Activated naive CD4-positive, alpha-beta T cell treated with anti-CD3 and anti-CD28 coated beads, Interleukin-2, amount 50 U/mL, for 24 hours (primary cell): ENCODE measurements around the gene HAPLN1.

Source experiments
- H3K27ac Mint-ChIP-seq: one replicate; pipeline ENCODE4 v1.8.0; 2021; ENCODE audit warnings: mild to moderate bottlenecking, mixed read lengths
- H3K27me3 Mint-ChIP-seq: one replicate; pipeline ENCODE4 v1.8.0; 2021; ENCODE audit warnings: mixed read lengths
- H3K36me3 Mint-ChIP-seq: one replicate; pipeline ENCODE4 v1.8.0; 2021; ENCODE audit warnings: mixed read lengths
- H3K4me1 Mint-ChIP-seq: one replicate; pipeline ENCODE4 v1.8.0; 2021; ENCODE audit warnings: mixed read lengths
- H3K4me3 Mint-ChIP-seq: one replicate; pipeline ENCODE4 v1.8.0; 2021; ENCODE audit warnings: mild to moderate bottlenecking, mixed read lengths
- H3K9me3 Mint-ChIP-seq: one replicate; pipeline ENCODE4 v1.8.0; 2021; ENCODE audit warnings: mixed read lengths

The HAPLN1 gene

GRCh38 chr5:83628360-83628759 is 92.3 kb downstream of the HAPLN1 start:
- H3K27me3 Mint-ChIP-seq, result peaks cover 5% of the 10 kb centered on the region
- H3K36me3 Mint-ChIP-seq, result no peaks in the 10 kb centered on the region
- H3K4me3 Mint-ChIP-seq, result no peak overlapping the region
- H3K4me1 Mint-ChIP-seq, result no peaks in the 10 kb centered on the region
- H3K27ac Mint-ChIP-seq, result no peak overlapping the region
- H3K9me3 Mint-ChIP-seq, result no peaks in the 10 kb centered on the region

DNA sequence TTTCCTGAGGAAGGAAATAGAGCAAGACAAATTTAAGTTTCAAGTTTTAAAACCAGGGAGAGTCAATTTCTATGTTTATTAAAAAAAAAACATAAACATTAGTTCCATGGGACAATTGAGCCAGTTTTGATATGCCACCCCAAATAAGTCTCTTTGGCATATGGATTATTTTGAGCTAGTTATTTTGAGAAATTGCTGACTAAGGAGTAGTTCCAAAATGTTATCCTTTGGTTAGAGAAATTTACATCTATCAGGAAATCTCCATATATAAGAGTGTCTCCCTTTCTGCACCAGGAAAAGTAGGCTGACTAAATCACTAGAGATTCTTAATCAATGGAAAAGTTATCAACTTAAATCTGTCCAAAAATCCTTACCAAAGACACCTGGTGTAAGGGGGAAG is 105.8 kb downstream of the HAPLN1 start:
- Mint-ChIP-seq H3K27me3 (peaks cover 4% of the 10 kb centered on the region), H3K9me3 (peaks cover 18% of the 10 kb centered on the region), H3K36me3 (no peaks in the 10 kb centered on the region), H3K4me3 (no peak overlapping the region), H3K27ac (no peak overlapping the region), H3K4me1 (no peaks in the 10 kb centered on the region)

- H3K36me3 Mint-ChIP-seq, result no peaks in the 10 kb centered on the region
- peaks cover 8% of the 10 kb centered on the region for H3K27me3 Mint-ChIP-seq
- H3K4me3 Mint-ChIP-seq, result no peak overlapping the region
Observed at GRCh38 chr5:83608122-83608521, 112.5 kb downstream of the HAPLN1 start.

GRCh38 chr5:83595217-83595616 is 125.4 kb downstream of the HAPLN1 start:
- no peak overlapping the region for H3K4me3 Mint-ChIP-seq
- H3K9me3 Mint-ChIP-seq, result no peaks in the 10 kb centered on the region
- no peak overlapping the region for H3K27ac Mint-ChIP-seq
- H3K27me3 Mint-ChIP-seq, result no peaks in the 10 kb centered on the region
- no peaks in the 10 kb centered on the region for H3K4me1 Mint-ChIP-seq
- H3K36me3 Mint-ChIP-seq, result no peaks in the 10 kb centered on the region

More at GRCh38 chr5:83608122-83608521, 112.5 kb downstream of the HAPLN1 start:
- Mint-ChIP-seq H3K27ac (no peak overlapping the region), H3K4me1 (no peaks in the 10 kb centered on the region), H3K9me3 (no peaks in the 10 kb centered on the region)

DNA sequence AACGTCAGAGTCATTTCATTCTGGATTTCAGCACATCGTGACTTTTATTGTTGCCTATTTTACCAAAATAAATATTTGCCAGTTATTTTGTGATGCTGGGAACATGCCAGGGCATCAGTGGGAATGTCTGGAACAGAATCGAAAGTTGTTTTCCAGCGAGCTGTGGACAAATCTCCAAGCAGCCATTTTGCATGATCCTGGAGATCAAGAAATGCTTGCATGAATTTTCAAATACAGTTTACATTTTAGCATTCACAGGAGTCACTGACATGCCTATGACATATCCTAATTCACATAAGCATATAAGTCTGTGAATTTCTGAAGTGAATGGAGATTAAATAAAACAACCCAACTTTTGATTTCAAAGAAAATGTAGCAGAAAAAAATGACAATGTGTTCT is 129.7 kb downstream of the HAPLN1 start:
- no peaks in the 10 kb centered on the region for H3K9me3 Mint-ChIP-seq
- no peaks in the 10 kb centered on the region for H3K4me1 Mint-ChIP-seq

GRCh38 chr5:83589786-83590185 is 130.9 kb downstream of the HAPLN1 start:
- no peaks in the 10 kb centered on the region for H3K27me3 Mint-ChIP-seq
- H3K27ac Mint-ChIP-seq, result no peak overlapping the region
- no peaks in the 10 kb centered on the region for H3K36me3 Mint-ChIP-seq
- H3K4me1 Mint-ChIP-seq, result no peaks in the 10 kb centered on the region
- H3K9me3 Mint-ChIP-seq, result no peaks in the 10 kb centered on the region
- no peak overlapping the region for H3K4me3 Mint-ChIP-seq

More for the DNA sequence above, 129.7 kb downstream of the HAPLN1 start:
- no peaks in the 10 kb centered on the region for H3K36me3 Mint-ChIP-seq
- no peaks in the 10 kb centered on the region for H3K27me3 Mint-ChIP-seq
- no peak overlapping the region for H3K27ac Mint-ChIP-seq
- no peak overlapping the region for H3K4me3 Mint-ChIP-seq
